Epithelial cell of proximal tubule (primary cell): ENCODE results near the gene CACNA1E. TPM values are rescaled to one million over a fixed set of nuclear protein-coding genes. Genes with fewer than 3 reads are reported as not detected.

Source experiments
- DNase-seq: peaks from one replicate; pipeline ENCODE4 v3.0.0-alpha.2; 2011; ENCODE audit warnings: low read depth
- H3K4me3 ChIP-seq: 2 replicates; pipeline ENCODE4 v1.5.1; 2011; ENCODE audit warnings: low read depth, mild to moderate bottlenecking, low read length
- CTCF ChIP-seq: conservative IDR thresholded peaks from 2 replicates; pipeline ENCODE4 v1.5.1; 2012; ENCODE audit warnings: low read depth, mild to moderate bottlenecking, low read length
- total RNA-seq: library from RNA; depleted of rRNA; stranded (reverse); fragments of >200 nt; gene quantifications from 2 replicates; pipeline ENCODE4 v1.2.3, GENCODE V29; 2015

CACNA1E gene
- total RNA-seq, 1 donor from 2014 or later, result 0.06 TPM

GRCh38 chr1:181712711-181713110 lies 229.4 kb downstream of the CACNA1E start:
- DNase-seq, result no peak
- no peak for TF ChIP-seq CTCF
- no peak overlapping the region for H3K4me3 ChIP-seq

GRCh38 chr1:181714428-181714827 lies 231.1 kb downstream of the CACNA1E start:
- no peak for TF ChIP-seq CTCF
- DNase-seq, result no peak

GRCh38 chr1:181718034-181718433 lies 234.7 kb downstream of the CACNA1E start:
- TF ChIP-seq CTCF, result no peak
- DNase-seq, result no peak
- H3K4me3 ChIP-seq, result no peak overlapping the region

More at GRCh38 chr1:181714428-181714827, 231.1 kb downstream of the CACNA1E start:
- no peak overlapping the region for H3K4me3 ChIP-seq

GRCh38 chr1:181726320-181727012 lies 243.1 kb downstream of the CACNA1E start:
- no peak overlapping the region for H3K4me3 ChIP-seq
- TF ChIP-seq CTCF, result no peak
- no peak for DNase-seq

- DNase-seq, result no peak
- no peak for TF ChIP-seq CTCF
- no peak overlapping the region for H3K4me3 ChIP-seq
Measured at GRCh38 chr1:181730606-181731005, 247.3 kb downstream of the CACNA1E start.

GRCh38 chr1:181732218-181732990 lies 249.1 kb downstream of the CACNA1E start:
- TF ChIP-seq CTCF, result no peak
- no peak overlapping the region for H3K4me3 ChIP-seq
- DNase-seq, result no peak

GRCh38 chr1:181733486-181733885 lies 250.2 kb downstream of the CACNA1E start:
- DNase-seq, result no peak
- no peak overlapping the region for H3K4me3 ChIP-seq
- TF ChIP-seq CTCF, result no peak
